SK-N-SH (cell line): Measurements from ENCODE around the gene IL17RC. TPM values are rescaled to one million over a fixed set of nuclear protein-coding genes. Genes with fewer than 3 reads are reported as not detected.

Source experiments
- CTCF ChIA-PET: fragments of 300-600, 350-600 bp; formaldehyde crosslinking; extraction: SDS; loops from one replicate; lab custom pipeline; 2021; lab: Yijun Ruan, JAX
- POLR2A ChIA-PET: fragments of 350-600 bp; sonication (Branson Sonifier 250); formaldehyde crosslinking; extraction: SDS; loops from one replicate; lab custom pipeline; 2020; ENCODE audit warnings: antibody characterized with exemption, inconsistent platforms; lab: Yijun Ruan, JAX
- DNase-seq: peaks from one replicate; pipeline ENCODE4 v3.0.0; 2012
- H2AFZ ChIP-seq: fragments of 200-600 bp; sonication (generic); 2 replicates; pipeline ENCODE4 v1.8.1; 2016; ENCODE audit warnings: antibody characterized with exemption, mild to moderate bottlenecking, low read depth
- H3F3A ChIP-seq: fragments of 200-600 bp; sonication (generic); replicated peaks from 2 replicates; pipeline ENCODE3; 2016; ENCODE audit warnings: antibody characterized with exemption, mild to moderate bottlenecking; ENCODE audit not compliant: insufficient read depth
- H3K27ac ChIP-seq, 2 experiments: fragments of 200-500 bp in 1 of 2; fragments of 200-600 bp in 1 of 2; sonication (Bioruptor generic) in 1 of 2; sonication (generic), shearing (Covaris generic) in 1 of 2; 2 replicates each; pipeline versions ENCODE4 v1.5.1 to v1.6.1; 2014 to 2016; ENCODE audit warnings: low read depth in 2 of 2, inconsistent platforms in 1 of 2, low read length in 1 of 2, mild to moderate bottlenecking in 1 of 2, mixed read lengths in 1 of 2
- H3K27me3 ChIP-seq: fragments of 200-600 bp; sonication (generic), shearing (Covaris generic); 2 replicates; pipeline ENCODE4 v1.6.1; 2016; ENCODE audit warnings: mixed run types; ENCODE audit not compliant: insufficient read depth
- H3K36me3 ChIP-seq, 2 experiments: fragments of 200-500 bp in 1 of 2; fragments of 200-600 bp in 1 of 2; sonication (Bioruptor generic) in 1 of 2; sonication (generic) in 1 of 2; replicated peaks in 1 of 2; 2 replicates each; pipeline versions ENCODE3 to v1.5.1; 2014 to 2016; ENCODE audit warnings: low read length in 1 of 2, mild to moderate bottlenecking in 1 of 2; ENCODE audit not compliant: insufficient read depth in 2 of 2, control insufficient read depth in 1 of 2
- H3K4me1 ChIP-seq, 2 experiments: fragments of 200-500 bp in 1 of 2; fragments of 200-600 bp in 1 of 2; sonication (Bioruptor generic) in 1 of 2; sonication (generic), shearing (Covaris generic) in 1 of 2; 2 replicates each; pipeline versions ENCODE4 v1.5.1 to v1.6.1; 2014 to 2016; ENCODE audit warnings: low read depth in 1 of 2, low read length in 1 of 2, mixed run types in 1 of 2; ENCODE audit not compliant: insufficient read depth in 2 of 2, control insufficient read depth in 1 of 2
- H3K4me2 ChIP-seq: fragments of 200-600 bp; sonication (generic), shearing (Covaris generic); 2 replicates; pipeline ENCODE4 v1.6.1; 2017; ENCODE audit warnings: mixed run types
- H3K4me3 ChIP-seq, 2 experiments: fragments of 200-500 bp in 1 of 2; fragments of 200-600 bp in 1 of 2; sonication (Bioruptor generic) in 1 of 2; sonication (generic), shearing (Covaris generic) in 1 of 2; 2 replicates each; pipeline versions ENCODE4 v1.5.1 to v1.8.1; 2014 to 2016; ENCODE audit warnings: low read depth in 2 of 2, inconsistent platforms in 1 of 2, low read length in 1 of 2, mild to moderate bottlenecking in 1 of 2, mixed read lengths in 1 of 2, moderate library complexity in 1 of 2
- H3K79me2 ChIP-seq: fragments of 200-600 bp; sonication (generic); 2 replicates; pipeline ENCODE4 v1.8.1; 2017; ENCODE audit warnings: mild to moderate bottlenecking; ENCODE audit not compliant: insufficient read depth
- H3K9ac ChIP-seq: fragments of 200-600 bp; sonication (generic); 2 replicates; pipeline ENCODE4 v1.6.1; 2017; ENCODE audit warnings: mixed run types
- H3K9me2 ChIP-seq: fragments of 200-600 bp; sonication (generic); 2 replicates; pipeline ENCODE4 v1.6.1; 2017; ENCODE audit warnings: mixed run types
- H3K9me3 ChIP-seq: fragments of 200-600 bp; sonication (generic); 2 replicates; pipeline ENCODE4 v1.6.1; 2017; ENCODE audit warnings: mixed run types, mild to moderate bottlenecking, moderate library complexity
- H4K20me1 ChIP-seq: fragments of 200-600 bp; sonication (generic); 2 replicates; pipeline ENCODE4 v1.6.1; 2017; ENCODE audit warnings: mild to moderate bottlenecking, mixed run types; ENCODE audit not compliant: insufficient read depth
- CHD2 ChIP-seq: fragments of 150-350 bp; IDR thresholded peaks from 2 replicates; pipeline ENCODE4 v1.6.1; 2018; ENCODE audit warnings: low read length; ENCODE audit not compliant: partially characterized antibody
- EP300 ChIP-seq, 2 experiments: IDR thresholded peaks; 2 replicates each; pipeline versions ENCODE4 v1.4.0 to v1.6.1; 2012; ENCODE audit warnings: borderline replicate concordance in 1 of 2, low read depth in 1 of 2, low read length in 1 of 2
- FOSL2 ChIP-seq: IDR thresholded peaks from 2 replicates; pipeline ENCODE4 v1.4.0; 2012; ENCODE audit warnings: low read depth, mild to moderate bottlenecking, moderate library complexity, borderline replicate concordance
- GABPA ChIP-seq: IDR thresholded peaks from 2 replicates; pipeline ENCODE4 v1.4.0; 2012; ENCODE audit warnings: low read depth, mild to moderate bottlenecking
- IRF3 ChIP-seq: fragments of 150-350 bp; IDR thresholded peaks from 2 replicates; pipeline ENCODE4 v1.6.1; 2016; ENCODE audit warnings: mild to moderate bottlenecking, low read depth, low read length
- MAX ChIP-seq: IDR thresholded peaks from 2 replicates; pipeline ENCODE4 v1.4.0; 2012; ENCODE audit warnings: low read depth
- MEF2A ChIP-seq: IDR thresholded peaks from 2 replicates; pipeline ENCODE4 v1.4.0; 2012; ENCODE audit warnings: low read depth, borderline replicate concordance
- NFIC ChIP-seq: IDR thresholded peaks from 2 replicates; pipeline ENCODE4 v1.4.0; 2012; ENCODE audit warnings: borderline replicate concordance
- POLR2AphosphoS5 ChIP-seq: IDR thresholded peaks from 2 replicates; pipeline ENCODE4 v1.6.1; 2012; ENCODE audit warnings: low read depth, low read length
- RAD21 ChIP-seq: IDR thresholded peaks from 2 replicates; pipeline ENCODE4 v1.6.1; 2012; ENCODE audit warnings: mild to moderate bottlenecking, low read length
- RCOR1 ChIP-seq: fragments of 150-350 bp; IDR thresholded peaks from 2 replicates; pipeline ENCODE4 v1.6.1; 2017; ENCODE audit warnings: antibody characterized with exemption, low read length
- RFX5 ChIP-seq: IDR thresholded peaks from 2 replicates; pipeline ENCODE4 v1.6.1; 2012; ENCODE audit warnings: mild to moderate bottlenecking, improper control_type of control experiment, low read length
- RXRA ChIP-seq: IDR thresholded peaks from 2 replicates; pipeline ENCODE4 v1.4.0; 2012; ENCODE audit warnings: low read depth, mild to moderate bottlenecking, borderline replicate concordance
- SIN3A ChIP-seq: IDR thresholded peaks from 2 replicates; pipeline ENCODE4 v1.6.1; 2012; ENCODE audit warnings: low read depth, mild to moderate bottlenecking, low read length, moderate library complexity, borderline replicate concordance
- TAF1 ChIP-seq: IDR thresholded peaks from 2 replicates; pipeline ENCODE4 v1.6.1; 2012; ENCODE audit warnings: low read depth, mild to moderate bottlenecking, low read length, moderate library complexity, borderline replicate concordance
- TEAD4 ChIP-seq: IDR thresholded peaks from 2 replicates; pipeline ENCODE4 v1.4.0; 2012; ENCODE audit warnings: mild to moderate bottlenecking, borderline replicate concordance; ENCODE audit not compliant: insufficient read depth
- USF2 ChIP-seq: fragments of 150-350 bp; IDR thresholded peaks from 2 replicates; pipeline ENCODE4 v1.6.1; 2017; ENCODE audit warnings: antibody characterized with exemption, low read length, low read depth, borderline replicate concordance
- YY1 ChIP-seq: IDR thresholded peaks from 2 replicates; pipeline ENCODE4 v1.4.0; 2012; ENCODE audit warnings: low read depth, mild to moderate bottlenecking
- WGBS: methylation state at CpG from one replicate; pipeline ENCODE4 v1.1.6; 2017; ENCODE audit warnings: low lambda C conversion rate; 5-methylcytosine and 5-hydroxymethylcytosine counted together
- polyA plus RNA-seq, 3 experiments: library from polyadenylated mRNA; depleted of rRNA; stranded (reverse); fragments of >200 nt; gene quantifications; 2 replicates each; pipeline ENCODE4 v1.2.3, GENCODE V29; 2012
- TF ChIP-seq, protein P1 (sequence below): fragments of 200-600 bp; sonication (generic); IDR thresholded peaks from 2 replicates; pipeline ENCODE4 v1.6.1; 2017; ENCODE audit warnings: antibody characterized with exemption, mild to moderate bottlenecking, moderate library complexity
- TF ChIP-seq, protein P2 (sequence below): IDR thresholded peaks from 2 replicates; pipeline ENCODE4; 2012

IL17RC gene
- polyA plus RNA-seq, 1 of the 3 experiments (the other 2 are of a cell fraction) = 17.3 TPM

DNA sequence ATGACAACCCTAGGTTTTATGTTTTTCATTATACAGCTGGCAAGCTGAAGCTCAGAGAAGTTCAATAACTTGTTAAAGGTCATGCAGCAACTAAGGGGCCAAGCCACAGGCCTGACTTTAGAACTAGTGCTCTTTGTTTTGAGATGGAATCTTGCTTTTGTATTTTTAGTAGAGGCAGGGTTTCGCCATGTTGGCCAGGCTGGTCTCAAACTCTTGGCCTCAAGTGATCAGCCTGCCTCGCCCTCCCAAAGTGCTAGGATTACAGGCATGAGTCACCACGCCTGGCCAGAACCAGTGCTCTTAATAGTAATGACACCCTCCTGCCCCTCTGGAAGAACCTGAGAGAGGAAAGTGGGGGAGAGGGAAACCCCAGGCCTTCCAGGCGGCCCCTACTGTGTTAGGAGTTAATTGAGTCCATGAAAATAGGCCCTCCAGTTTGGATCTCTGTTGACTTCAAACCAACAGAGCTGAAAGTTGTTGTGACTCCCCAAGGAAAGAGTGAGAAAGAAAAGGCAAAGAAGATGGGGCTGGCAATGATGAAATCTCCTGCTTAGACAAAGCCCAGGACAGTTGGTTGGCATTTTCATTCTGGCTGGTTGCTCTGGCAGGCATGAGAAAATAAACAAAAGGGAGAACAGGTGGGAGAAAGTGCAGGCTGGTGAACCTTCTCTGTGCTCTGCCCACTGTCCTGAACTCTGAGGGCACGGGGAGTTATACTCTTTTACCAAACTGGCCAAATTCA lies 38.9 kb downstream of the IL17RC start (continued):
- no peak for TF ChIP-seq RFX5

DNA sequence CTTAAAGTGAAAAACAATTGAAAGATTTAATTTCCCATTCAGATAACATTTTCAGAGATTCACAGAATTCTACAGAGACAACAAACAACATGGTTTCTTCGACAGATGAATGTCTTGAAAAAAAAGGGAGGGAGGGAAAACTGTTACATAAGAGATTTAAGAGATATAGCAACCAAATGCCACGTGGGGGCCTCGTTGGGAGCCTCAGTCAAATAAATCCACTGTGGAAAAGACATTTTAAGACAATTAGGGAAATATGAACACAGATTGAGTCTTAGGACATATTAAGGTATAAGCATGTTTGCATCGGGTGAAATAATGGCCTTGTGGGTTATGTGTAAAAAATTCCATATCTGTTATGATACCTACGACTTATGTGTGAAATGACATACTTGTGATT lies 40.3 kb downstream of the IL17RC start:
- POLR2A ChIA-PET = no interaction called here
- H3K9me3 ChIP-seq = no peaks in the 10 kb centered on the region
- no peak overlapping the region for H3K9ac ChIP-seq
- peaks cover 5% of the 10 kb centered on the region for H3F3A ChIP-seq
- H4K20me1 ChIP-seq = no peaks in the 10 kb centered on the region
- CTCF ChIA-PET = no interaction called here
- H3K4me3 ChIP-seq = no peak overlapping the region
- no peaks in the 10 kb centered on the region for H3K36me3 ChIP-seq
- peaks cover 8 to 13% of the 10 kb centered on the region in 2 experiments; a peak in 3 of 4 replicates for H3K4me1 ChIP-seq
- H3K9me2 ChIP-seq = no peaks in the 10 kb centered on the region
- DNase-seq = no peak
- no peaks in the 10 kb centered on the region for H3K79me2 ChIP-seq
- H3K27ac ChIP-seq = no peak overlapping the region; a peak in 1 of 4 replicates
- H3K27me3 ChIP-seq = no peaks in the 10 kb centered on the region
- no peak overlapping the region for H3K4me2 ChIP-seq
- TF ChIP-seq SIN3A (no peak), RAD21 (peak; percentile 13; the same call in 1 of the 2 replicates), YY1 (no peak), MAX (peak; percentile 27; the same call in 1 of the 2 replicates)
- TF ChIP-seq, protein P1, sequence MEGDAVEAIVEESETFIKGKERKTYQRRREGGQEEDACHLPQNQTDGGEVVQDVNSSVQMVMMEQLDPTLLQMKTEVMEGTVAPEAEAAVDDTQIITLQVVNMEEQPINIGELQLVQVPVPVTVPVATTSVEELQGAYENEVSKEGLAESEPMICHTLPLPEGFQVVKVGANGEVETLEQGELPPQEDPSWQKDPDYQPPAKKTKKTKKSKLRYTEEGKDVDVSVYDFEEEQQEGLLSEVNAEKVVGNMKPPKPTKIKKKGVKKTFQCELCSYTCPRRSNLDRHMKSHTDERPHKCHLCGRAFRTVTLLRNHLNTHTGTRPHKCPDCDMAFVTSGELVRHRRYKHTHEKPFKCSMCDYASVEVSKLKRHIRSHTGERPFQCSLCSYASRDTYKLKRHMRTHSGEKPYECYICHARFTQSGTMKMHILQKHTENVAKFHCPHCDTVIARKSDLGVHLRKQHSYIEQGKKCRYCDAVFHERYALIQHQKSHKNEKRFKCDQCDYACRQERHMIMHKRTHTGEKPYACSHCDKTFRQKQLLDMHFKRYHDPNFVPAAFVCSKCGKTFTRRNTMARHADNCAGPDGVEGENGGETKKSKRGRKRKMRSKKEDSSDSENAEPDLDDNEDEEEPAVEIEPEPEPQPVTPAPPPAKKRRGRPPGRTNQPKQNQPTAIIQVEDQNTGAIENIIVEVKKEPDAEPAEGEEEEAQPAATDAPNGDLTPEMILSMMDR = peak; percentile 43
- 47% methylated on average over 5 of the region's 5 CpGs for WGBS
- H2AFZ ChIP-seq = no peak overlapping the region

DNA sequence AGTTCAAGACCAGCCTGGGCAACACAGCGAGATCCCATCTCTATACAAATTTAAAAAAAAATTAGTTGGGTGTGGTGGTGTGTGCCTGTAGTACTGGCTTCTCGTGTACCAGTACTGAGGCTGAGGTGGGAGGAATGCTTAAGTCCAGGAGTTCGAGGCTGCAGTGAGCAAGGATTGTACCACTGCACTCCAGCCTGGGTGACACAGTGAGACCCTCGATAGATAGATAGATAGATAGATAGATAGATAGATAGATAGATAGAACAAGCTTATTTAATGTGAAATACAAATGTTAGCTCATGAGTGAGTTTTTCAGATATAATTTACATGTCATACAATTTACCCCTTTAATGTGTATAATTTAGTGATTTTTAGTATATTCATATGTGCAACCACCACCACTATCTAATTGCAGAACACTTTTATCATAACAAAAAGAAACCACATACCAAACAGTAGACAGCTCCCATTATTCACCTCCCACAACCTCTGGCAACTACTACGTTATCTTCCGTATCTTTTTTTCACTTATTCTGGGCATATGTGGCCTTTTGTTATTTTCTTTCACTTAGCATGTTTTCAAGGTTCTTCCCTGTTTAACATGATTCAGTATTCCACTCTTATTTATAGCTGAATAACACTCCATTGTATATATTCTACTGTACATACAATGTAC lies 48.4 kb downstream of the IL17RC start:
- no peak overlapping the region for H3K9ac ChIP-seq
- peaks cover 32 to 33% of the 10 kb centered on the region in 2 experiments for H3K36me3 ChIP-seq
- no peak overlapping the region for H2AFZ ChIP-seq
- H4K20me1 ChIP-seq = no peaks in the 10 kb centered on the region
- no peak for DNase-seq
- WGBS = 94% methylated on average over 6 of the region's 6 CpGs
- no peak overlapping the region for H3K4me3 ChIP-seq
- no peak overlapping the region for H3K4me2 ChIP-seq
- H3K79me2 ChIP-seq = no peaks in the 10 kb centered on the region
- no peaks in the 10 kb centered on the region for H3K9me2 ChIP-seq
- H3F3A ChIP-seq = peaks cover 4% of the 10 kb centered on the region
- H3K27ac ChIP-seq = no peak overlapping the region
- CTCF ChIA-PET = no interaction called here
- no peaks in the 10 kb centered on the region; a peak in 1 of 4 replicates for H3K4me1 ChIP-seq
- POLR2A ChIA-PET = no interaction called here
- no peaks in the 10 kb centered on the region for H3K9me3 ChIP-seq
- H3K27me3 ChIP-seq = no peaks in the 10 kb centered on the region
- TF ChIP-seq EP300 (IDR thresholded peaks at IDR 0.05; ENCODE audit: borderline replicate concordance in 1 of 2, low read depth in 1 of 2, low read length in 1 of 2) = no peak
- TF ChIP-seq POLR2AphosphoS5 = no peak
- TF ChIP-seq IRF3 = no peak
- no peak for TF ChIP-seq CHD2
- TF ChIP-seq FOSL2 = no peak
- TF ChIP-seq TEAD4 = no peak
- no peak for TF ChIP-seq RXRA
- no peak for TF ChIP-seq GABPA
- no peak for TF ChIP-seq NFIC
- TF ChIP-seq, protein P2, sequence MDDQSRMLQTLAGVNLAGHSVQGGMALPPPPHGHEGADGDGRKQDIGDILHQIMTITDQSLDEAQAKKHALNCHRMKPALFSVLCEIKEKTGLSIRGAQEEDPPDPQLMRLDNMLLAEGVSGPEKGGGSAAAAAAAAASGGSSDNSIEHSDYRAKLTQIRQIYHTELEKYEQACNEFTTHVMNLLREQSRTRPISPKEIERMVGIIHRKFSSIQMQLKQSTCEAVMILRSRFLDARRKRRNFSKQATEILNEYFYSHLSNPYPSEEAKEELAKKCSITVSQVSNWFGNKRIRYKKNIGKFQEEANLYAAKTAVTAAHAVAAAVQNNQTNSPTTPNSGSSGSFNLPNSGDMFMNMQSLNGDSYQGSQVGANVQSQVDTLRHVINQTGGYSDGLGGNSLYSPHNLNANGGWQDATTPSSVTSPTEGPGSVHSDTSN = no peak
- no peak for TF ChIP-seq USF2
- TF ChIP-seq RCOR1 = no peak
- no peak for TF ChIP-seq TAF1
- TF ChIP-seq MEF2A = no peak
